ENCODE data around the gene DCST2.

- TF ChIP-seq POLR2A (IDR thresholded peaks at IDR 0.05; ENCODE audit: low read depth, low read length) (no peak), POLR2AphosphoS5 (IDR thresholded peaks at IDR 0.05; ENCODE audit: low read depth, low read length) (no peak), TAF1 (IDR thresholded peaks at IDR 0.05; ENCODE audit: borderline replicate concordance, low read depth, low read length) (no peak)
These were observed 64.8 kb downstream of the DCST2 start for GRCh38 chr1:154968731-154969130.

All from GM12892 (cell line).